Measurements from ENCODE around the gene PRKAR1B.

Gene PRKAR1B

DNA sequence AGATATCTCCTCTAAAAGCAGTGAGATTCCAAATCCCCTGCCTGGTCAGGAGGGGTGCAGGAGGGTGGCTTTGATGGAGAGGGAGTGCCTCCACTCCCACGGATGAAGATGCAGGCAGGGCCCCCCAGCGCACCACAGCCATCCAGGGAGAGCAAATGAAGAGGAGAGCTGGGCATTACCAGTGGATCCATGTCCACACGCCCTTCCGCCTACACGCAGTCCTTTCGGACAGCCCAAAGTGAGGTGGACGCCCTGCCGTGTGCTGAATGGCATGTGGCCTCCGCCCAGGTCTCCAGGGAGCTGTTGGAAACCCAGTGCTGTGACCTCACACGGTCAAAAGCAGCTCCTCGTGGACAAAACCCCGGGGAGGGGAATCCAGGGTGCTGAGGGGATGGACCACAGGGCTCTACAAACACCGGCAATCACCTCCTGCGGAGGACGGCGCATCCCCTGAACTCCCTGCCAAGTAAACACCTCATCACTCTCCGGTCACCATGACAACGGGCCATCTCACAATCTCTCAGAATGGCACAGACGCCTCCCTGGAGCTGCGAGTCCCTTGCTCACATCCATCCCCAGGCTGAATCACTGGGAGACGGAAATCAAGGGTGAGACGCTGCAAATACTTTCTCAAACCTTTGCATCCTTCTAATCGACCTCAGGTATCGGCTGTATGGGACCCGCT, 35.6 kb downstream of the PRKAR1B start:
- DNase-seq (ENCODE audit: low read depth in 2 of 2) = no peak

DNA sequence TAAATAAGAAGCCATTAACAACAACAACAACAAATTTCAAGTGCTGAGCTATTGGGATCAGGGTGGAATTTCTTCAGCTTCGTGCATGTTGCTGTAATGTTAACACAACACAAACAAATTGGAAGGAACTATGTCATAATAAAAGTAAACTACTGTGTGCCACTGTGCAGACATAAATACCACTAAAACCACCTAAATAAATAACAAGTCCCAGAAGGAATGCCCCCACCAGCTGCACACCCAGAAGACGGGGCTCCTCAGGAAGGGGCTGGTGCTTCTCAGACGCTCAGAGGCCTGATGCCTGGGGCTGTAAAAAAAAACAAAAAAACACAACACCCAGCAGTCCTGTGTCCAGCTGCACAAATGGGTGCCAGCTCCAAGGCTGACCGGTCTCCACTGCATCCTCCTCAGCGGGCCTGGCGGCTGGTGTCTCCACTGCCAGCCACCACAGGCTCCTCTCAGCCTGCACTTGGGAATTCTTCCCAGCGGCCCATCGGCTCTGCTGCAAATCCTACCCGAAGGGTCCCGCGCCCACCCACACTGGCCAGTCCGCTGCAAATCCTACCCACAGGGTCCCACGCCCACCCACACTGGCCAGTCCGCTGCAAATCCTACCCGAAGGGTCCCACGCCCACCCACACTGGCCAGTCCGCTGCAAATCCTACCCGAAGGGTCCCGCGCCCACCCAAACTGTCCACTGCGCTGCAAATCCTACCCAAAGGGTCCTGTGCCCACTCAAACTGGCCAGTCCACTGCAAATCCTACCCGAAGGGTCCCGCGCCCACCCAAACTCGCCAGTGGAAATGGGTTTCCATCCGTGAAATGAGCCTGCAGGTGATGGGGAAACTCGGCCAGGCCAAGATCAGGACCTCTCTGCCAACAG, 36.4 kb downstream of the PRKAR1B start:
- no peak for DNase-seq (ENCODE audit: low read depth in 2 of 2)

DNA sequence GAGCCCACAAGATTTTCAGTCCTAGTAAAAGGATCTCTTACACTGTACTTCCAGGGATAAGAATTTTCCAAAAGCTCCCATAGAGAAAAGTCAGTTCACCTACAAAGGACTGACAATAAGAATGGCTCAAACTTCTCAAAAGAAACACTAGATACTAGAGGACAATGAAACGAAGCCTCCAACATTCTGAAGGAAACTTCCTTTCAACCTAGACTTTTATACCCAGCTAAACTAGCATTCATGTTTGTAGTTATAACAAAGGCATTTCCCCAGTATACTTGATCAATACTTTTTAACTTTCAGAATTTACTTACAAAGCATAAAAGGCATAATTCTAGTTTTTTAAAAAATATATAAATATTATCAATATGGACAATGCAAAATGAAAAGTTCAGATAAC, 41.5 kb downstream of the PRKAR1B start:
- no peak for DNase-seq (ENCODE audit: low read depth in 2 of 2)

DNA sequence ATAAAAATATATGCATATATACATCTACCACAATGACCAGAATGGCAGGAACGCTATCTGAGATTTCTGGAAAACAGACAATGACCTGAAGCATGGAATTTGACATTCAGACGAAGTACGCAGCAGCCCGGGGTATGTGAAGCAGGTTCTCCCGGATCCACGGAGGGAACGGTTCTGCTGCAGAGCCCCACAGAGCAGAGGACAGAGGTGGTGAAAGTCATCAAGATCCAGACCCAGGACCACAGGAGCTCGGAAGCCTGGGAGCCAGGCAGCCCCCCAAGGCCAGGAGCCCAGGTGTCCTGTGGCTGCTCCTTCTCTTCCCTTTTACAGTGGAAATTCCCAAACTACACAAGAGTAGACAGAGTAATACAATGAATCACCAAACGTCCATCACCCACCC, 42.7 kb downstream of the PRKAR1B start:
- DNase-seq (ENCODE audit: low read depth in 2 of 2) = no peak

DNA sequence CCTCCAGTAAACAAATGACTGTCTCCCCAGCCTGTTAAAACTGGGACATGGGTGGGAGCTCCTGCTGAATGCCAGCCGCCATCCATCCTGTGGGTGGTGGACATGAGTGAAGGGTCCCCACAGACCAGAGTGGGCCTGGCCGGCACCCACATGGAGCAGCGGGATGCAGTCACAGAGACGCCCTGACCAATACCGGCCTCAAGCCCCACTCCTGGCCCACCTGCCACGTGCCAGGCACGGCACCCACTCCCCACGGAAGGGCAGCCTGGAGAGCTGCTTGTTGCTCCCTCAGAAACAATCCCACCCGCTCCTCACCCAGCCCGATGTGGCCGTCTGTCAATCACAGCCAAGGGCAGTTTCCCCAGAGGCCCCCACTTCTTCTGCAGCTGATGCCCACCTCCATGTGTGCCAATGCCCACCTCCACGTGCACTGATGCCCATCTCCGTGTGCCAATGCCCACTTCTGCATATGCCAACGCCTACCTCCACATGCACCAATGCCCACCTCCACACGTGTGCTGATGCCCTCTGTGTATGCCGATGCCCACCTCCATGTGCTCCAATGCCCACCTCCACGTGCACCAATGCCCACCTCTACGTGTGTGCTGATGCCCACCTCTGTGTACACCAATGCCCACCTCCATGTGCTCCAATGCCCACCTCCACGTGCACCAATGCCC, 43.4 kb downstream of the PRKAR1B start:
- no peak for DNase-seq (ENCODE audit: low read depth in 2 of 2)

DNA sequence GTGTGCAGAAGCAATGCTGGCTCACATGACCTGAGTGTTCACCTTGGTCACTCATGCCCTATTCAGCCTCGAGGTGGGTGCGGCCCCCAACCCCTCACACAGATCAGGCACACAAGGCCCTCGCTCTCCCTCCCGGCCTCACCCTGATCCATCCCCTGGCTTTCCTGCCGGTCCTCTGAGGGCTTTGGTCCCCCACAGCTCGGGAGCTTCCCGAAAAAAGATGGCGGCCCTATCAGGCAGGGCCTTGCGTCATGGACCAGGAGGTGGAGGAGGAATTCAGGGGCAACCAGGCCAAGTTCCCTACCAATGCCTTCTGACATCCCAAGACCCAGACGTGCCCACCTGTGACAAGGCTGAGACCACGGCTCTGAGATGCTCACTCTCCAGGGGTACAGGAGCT, 44.3 kb downstream of the PRKAR1B start:
- DNase-seq (ENCODE audit: low read depth in 2 of 2) = no peak

DNA sequence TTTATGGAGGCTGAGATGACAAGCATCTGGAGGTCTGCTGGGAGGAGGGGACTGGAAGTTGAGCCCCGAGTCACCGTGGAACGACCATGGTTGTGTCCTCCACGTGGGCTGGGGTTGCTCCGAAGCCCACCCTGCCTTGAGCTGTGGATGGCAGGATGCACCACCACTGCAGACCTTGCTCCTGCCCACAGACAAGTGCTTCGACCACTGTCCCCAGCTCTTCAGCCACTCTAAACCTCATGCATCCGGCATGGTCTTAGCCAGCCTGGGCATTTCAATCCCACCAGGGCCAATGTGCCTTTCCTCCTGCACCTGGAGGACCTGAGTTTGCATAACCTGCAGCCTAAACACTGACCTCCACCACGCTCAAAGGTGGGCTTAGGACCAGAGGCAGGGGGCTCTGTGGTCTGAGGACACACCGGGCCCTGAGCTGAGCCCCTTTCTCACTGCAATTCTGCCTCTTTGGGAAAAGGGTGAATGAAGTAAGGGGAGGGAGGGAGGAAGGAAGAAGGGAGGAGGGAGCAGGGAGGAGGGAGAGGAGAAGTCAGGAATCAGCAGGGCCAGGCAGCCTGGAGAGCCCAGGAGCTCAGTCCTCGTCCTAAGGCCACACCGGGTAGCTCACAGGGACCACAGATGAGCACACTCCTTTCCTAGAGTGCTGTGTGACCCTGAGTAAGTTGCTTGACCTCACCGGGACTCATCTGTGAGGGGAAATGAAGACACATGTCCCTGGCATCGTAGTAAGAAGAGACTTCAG, 45.4 kb downstream of the PRKAR1B start:
- no peak for DNase-seq (ENCODE audit: low read depth in 2 of 2)

DNA sequence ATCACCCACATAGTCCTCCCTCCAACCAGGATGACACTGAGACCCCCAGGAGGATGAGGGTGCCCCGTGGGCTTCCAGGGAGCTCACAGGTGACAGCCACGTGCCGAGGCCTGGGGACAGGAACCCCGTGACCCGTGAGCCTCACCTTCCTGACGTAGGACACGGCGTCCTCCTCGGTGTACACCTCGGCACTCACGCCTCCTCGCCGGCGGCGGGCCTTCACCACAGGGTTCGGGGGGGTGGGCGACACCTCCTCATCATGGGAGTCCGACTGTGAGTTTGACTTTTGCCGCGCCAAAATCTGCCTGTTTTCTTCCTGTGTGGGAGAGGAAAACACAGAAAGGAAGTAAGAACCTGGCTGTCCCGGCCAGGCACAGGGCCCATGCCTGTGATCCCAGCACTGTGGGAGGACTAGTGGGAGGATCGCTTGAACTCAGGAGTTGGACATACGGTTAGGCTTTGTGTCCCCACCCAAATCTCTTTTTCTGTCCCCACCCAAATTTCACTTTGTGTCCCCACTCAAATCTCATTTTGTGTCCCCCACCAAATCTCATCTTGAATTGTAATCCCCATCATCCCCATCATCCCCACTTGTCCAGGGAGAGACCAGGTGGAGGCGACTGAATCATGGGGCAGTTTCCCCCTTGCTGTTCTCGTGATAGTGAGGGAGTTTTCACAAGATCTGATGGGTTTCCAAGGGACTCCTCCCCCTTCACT, 46.5 kb downstream of the PRKAR1B start:
- no peak for DNase-seq (ENCODE audit: low read depth in 2 of 2)

DNA sequence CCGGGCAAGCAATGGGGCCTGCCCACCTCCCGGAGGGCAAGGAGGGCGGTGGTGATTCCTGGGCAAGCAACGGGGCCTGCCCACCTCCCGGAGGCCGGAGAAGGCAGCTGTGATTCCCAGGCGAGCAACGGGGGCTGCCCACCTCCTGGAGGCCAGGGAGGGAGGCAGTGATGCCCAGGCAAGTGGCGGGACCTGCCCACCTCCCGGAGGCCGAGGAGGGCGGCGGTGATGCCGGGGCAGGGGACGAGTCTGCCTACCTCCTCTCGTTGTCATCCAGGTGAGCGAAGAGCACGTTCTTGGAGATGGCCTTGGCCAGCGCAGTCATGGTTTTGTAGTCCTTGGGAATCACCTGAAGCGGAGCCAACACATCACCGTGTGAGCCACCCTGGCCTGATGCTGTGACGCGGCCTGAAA, 50.1 kb downstream of the PRKAR1B start:
- no peak for DNase-seq (ENCODE audit: low read depth in 2 of 2)

DNA sequence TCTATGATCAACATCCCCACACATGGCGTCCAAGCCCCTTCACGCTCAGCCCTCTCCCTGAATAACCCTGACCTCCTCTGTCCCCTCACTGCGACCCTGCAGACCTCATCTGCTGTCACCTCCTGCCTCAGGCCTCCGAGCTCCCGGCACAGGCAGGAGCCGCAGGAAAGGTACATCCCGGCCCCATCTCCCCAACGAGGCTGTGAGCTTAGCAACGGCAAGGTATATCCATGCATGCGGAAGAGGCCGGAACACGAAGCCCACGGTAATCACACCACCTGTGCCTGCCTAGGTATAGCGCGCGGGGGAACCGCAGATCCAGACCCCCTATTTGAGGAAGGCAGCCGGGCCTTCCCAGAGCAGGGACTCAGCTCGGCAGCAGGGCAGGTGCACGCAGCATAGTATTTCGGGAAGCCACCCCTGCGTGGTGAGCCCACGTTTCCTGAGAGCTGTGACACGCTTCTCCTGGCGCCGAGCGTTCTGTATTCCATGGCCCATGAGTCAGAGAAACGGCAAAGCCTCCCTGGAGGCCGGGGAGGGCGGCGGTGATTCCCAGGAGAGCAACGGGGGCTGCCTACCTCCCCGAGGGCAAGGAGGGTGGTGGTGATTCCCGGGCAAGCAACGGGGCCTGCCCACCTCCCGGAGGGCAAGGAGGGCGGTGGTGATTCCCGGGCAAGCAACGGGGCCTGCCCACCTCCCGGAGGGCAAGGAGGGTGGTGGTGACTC, 50.7 kb downstream of the PRKAR1B start:
- no peak for DNase-seq (ENCODE audit: low read depth in 2 of 2)

DNA sequence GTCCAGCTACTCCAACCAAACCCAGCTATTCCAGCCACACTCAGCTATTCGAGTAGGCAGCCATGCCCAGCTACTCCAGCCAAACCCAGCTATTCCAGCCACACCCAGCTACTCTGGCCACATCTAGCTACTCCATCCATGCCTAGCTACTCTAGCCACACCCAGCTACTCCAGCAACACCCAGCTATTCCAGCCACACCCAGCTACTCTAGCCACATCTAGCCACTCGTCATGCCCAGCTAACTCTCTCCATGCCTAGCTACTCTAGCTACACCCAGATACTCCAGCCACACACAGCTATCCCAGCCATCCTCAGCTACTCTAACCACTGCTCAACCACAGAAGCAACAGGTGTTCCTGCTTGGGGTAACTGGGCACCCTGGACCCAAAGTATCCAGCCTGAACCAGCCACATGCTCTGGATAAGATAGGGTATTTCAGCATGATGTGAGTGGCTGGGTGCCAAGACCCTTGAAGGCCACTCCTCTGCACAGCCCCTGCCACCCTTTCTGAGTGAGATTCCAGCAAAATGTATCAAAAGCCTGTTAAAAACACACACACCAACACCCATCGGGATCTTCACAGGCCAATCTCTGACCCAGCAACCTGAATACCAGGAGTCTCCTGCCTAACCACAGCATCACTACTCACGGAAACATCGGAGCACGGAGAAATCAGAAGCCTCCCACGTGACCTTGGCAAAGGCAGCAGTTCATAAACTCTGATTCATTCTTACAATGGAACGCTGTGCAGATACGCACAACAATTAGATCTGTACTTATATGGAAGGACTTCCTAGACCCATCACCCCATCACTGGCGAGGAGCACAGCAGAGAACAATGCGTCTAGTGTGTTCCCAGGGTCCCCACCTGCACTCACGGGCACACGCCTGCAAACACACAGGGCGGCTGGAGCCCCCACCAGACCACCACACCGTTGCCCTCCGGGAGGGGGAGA, 52.3 kb downstream of the PRKAR1B start:
- no peak for DNase-seq (ENCODE audit: low read depth in 2 of 2)

DNA sequence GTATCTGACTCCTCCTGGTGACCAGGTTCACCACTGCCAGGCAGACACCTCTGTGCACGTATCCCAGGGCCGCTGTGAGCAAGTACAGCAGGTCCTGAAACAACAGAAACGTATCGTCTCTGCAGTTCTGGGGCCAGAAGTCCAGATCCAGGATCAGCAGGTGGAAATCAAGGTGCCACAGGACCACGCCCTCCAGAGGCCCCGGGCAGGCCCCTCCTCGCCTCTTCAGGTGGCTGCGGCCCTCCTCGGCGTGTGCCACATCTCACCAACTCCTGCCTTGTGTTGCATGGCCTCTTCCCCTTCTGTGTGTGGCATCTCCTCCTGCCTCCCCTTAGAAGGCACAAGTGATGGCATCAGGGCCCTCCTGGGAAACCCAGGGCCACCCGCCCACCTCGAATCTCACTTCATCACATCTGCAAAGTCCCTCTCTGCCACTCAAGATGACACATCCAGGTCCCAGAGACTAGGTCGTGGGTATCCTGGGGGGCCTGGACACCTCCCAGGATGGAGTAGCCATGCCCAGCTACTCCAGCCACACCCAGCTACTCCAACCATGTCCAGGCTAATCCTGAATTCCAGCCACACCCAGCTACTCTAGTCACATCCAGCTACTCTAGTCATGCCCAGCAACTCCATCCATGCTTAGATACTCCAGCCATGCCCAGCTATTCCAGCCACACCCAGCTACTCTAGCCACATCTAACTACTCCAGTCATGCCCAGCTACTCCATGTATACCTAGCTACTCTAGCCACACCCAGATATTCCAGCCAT, 53.2 kb downstream of the PRKAR1B start:
- no peak for DNase-seq (ENCODE audit: low read depth in 2 of 2)

DNA sequence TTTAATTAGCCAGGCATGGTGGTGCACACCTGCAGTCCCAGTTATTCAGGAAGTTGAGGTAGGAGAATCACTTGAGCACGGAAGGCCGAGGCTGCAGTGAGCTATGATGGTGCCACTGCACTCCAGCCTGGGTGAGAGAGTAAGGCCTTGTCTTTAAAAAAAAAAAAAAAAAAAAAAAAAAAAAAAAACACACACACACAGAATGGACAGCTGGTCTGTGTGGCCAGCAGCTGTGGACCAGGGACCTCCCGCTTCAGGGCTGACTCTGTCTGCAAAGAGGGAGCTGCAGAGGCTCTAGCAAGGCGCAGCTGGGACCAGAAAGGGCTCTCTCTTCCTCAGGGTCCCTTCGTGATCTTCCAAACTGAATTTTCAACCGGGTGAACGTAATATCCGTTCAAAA, 54.2 kb downstream of the PRKAR1B start:
- DNase-seq (ENCODE audit: low read depth in 2 of 2) = no peak

DNA sequence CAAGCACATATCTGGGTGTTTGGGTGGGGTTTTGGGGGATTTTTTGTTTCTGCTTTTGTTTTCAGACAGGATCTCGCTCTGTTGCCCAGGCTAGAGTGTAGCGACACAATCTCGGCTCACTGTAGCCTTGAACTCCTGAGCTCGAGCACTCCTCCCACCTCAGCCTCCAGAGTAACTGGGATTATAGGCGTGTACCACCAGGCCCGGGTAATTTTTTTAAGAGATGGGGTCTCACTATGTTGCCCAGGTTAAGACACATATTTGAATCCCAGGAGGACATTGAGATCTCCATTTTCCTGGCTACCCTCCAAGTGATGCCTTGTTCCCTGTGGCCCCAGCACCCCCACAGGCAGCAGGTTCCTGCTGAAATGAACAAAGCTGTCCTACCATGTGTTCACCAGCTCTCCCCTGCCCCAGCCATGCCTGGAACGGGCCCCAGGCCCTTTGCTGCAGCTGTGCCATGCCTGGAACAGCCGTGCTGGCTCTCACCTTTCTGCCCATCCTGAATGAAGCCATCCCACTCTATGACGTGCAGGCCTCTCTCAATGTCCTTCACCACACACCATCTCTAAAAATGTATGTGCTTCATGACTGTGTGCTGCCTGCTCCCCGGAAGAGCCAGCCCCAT, 55.6 kb downstream of the PRKAR1B start:
- DNase-seq (ENCODE audit: low read depth in 2 of 2) = no peak

DNA sequence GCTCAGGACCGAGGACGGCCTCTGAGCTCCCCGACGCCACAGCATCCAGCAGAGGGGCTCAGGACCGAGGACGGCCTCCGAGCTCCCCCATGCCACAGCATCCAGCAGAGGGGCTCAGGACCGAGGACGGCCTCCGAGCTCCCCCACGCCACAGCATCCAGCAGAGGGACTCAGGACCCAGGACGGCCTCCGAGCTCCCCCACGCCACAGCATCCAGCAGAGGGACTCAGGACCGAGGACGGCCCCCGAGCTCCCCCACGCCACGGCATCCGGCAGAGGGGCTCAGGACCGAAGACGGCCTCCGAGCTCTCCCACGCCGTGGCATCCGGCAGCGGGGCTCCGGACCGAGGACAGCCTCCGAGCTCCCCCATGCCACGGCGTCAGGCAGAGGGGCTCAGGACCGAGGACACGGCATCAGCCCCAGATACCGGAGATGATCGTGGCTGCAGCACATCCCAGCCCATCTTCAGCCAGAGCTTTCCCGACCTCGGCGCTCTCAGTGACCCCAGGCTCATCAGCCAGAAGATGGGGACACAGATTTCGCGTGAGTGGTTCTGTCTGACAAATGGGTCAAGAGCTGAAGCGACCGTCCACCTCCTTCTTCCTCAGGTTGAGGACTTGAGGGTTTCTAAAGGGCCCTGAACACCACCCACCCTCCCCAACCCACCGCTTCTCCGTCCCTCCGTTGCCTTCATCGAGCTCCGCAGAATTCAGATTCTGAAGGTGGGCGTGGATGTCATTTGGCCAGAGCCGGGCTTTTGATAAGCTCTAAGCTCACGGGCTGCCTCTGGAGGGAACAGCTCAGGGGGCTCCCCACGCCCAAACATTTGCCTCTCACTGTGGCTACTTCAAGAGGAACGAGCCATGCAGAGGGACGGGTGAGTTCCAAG, 56.3 kb downstream of the PRKAR1B start:
- no peak for DNase-seq (ENCODE audit: low read depth in 2 of 2)

DNA sequence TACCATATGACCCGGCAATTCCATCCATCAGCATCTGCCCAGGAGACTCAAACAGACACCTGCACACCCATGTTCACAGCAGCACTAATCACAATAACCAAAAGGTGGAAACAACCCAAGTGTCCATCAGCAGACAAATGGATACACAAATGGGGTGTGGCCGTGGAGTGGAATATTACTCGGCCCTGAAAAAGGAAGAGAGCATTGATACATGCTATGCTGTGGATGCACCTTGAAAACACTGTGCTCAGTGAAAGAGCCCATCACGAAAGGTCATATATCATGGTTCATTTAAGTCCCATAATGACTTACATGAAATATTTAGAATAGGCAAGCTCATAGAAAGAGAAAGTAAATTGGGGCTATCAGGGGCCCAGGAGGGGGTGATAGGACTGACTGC, 58.1 kb downstream of the PRKAR1B start:
- no peak for DNase-seq (ENCODE audit: low read depth in 2 of 2)

Data from stimulated activated CD4-positive, alpha-beta T cell treated with anti-CD3 and anti-CD28 coated beads, Interleukin-1b, Interleukin-23, amount 100 ng/mL, for 1 hour (primary cell).